HL-60 (cell line): ENCODE measurements around the gene RNF112.

ENCODE experiments used
- DNase-seq, 2 experiments: peaks; one replicate each; pipeline ENCODE4 v3.0.0-alpha.2; 2010 to 2020; ENCODE audit warnings: low read depth in 1 of 2, low spot score in 1 of 2
- H3K27ac ChIP-seq: fragments of 250-450 bp; sonication (Bioruptor Pico); replicated peaks from 2 replicates; pipeline ENCODE4 v1.5.1; 2020; ENCODE audit warnings: mild to moderate bottlenecking, moderate library complexity
- H3K27me3 ChIP-seq: fragments of 250-450 bp; sonication (Bioruptor Pico); 2 replicates; pipeline ENCODE4 v1.5.1; 2021; ENCODE audit warnings: mild to moderate bottlenecking, moderate library complexity; ENCODE audit not compliant: insufficient read depth, poor library complexity, severe bottlenecking
- H3K4me3 ChIP-seq: replicated peaks from 2 replicates; pipeline ENCODE4 v1.5.1; 2011; ENCODE audit warnings: mild to moderate bottlenecking, control low read depth, low read length; ENCODE audit not compliant: insufficient read depth
- CTCF ChIP-seq: IDR thresholded peaks from one replicate; pipeline ENCODE4 v1.5.1; 2011; ENCODE audit warnings: low read length, control low read depth, inconsistent platforms; ENCODE audit not compliant: insufficient read depth
- GABPA ChIP-seq: IDR thresholded peaks from 2 replicates; pipeline ENCODE4 v1.6.1; 2012; ENCODE audit warnings: low read depth
- POLR2AphosphoS5 ChIP-seq: IDR thresholded peaks from 2 replicates; pipeline ENCODE4 v1.6.1; 2012; ENCODE audit warnings: low read depth
- SPI1 ChIP-seq: IDR thresholded peaks from 2 replicates; pipeline ENCODE4 v1.6.1; 2012; ENCODE audit warnings: low read depth, mild to moderate bottlenecking, borderline replicate concordance
- TF ChIP-seq, protein P1 (sequence below): IDR thresholded peaks from 2 replicates; pipeline ENCODE4 v1.6.1; 2012; ENCODE audit warnings: low read depth; ENCODE audit not compliant: insufficient replicate concordance

The RNF112 gene

GRCh38 chr17:19362277-19363113 is 48.5 kb upstream of the RNF112 start, which contains the start of gene B9D1:
Gene B9D1, minus strand, starts transcription at chr17:19362723. Its CDS starts 154 bp downstream, at chr17:19362569.
- peak; percentile 65 to 72 for DNase-seq
- Histone ChIP-seq H3K27ac (peak within 1 kb of the TSS; percentile 62), H3K4me3 (peak within 1 kb of the TSS; percentile 65), H3K27me3 (no peaks in the 10 kb centered on the region)
- peak; percentile 25 for TF ChIP-seq CTCF
- TF ChIP-seq GABPA = no peak
- no peak for TF ChIP-seq POLR2AphosphoS5
- TF ChIP-seq, protein P1, sequence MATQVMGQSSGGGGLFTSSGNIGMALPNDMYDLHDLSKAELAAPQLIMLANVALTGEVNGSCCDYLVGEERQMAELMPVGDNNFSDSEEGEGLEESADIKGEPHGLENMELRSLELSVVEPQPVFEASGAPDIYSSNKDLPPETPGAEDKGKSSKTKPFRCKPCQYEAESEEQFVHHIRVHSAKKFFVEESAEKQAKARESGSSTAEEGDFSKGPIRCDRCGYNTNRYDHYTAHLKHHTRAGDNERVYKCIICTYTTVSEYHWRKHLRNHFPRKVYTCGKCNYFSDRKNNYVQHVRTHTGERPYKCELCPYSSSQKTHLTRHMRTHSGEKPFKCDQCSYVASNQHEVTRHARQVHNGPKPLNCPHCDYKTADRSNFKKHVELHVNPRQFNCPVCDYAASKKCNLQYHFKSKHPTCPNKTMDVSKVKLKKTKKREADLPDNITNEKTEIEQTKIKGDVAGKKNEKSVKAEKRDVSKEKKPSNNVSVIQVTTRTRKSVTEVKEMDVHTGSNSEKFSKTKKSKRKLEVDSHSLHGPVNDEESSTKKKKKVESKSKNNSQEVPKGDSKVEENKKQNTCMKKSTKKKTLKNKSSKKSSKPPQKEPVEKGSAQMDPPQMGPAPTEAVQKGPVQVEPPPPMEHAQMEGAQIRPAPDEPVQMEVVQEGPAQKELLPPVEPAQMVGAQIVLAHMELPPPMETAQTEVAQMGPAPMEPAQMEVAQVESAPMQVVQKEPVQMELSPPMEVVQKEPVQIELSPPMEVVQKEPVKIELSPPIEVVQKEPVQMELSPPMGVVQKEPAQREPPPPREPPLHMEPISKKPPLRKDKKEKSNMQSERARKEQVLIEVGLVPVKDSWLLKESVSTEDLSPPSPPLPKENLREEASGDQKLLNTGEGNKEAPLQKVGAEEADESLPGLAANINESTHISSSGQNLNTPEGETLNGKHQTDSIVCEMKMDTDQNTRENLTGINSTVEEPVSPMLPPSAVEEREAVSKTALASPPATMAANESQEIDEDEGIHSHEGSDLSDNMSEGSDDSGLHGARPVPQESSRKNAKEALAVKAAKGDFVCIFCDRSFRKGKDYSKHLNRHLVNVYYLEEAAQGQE = no peak
- TF ChIP-seq SPI1 = no peak

DNA sequence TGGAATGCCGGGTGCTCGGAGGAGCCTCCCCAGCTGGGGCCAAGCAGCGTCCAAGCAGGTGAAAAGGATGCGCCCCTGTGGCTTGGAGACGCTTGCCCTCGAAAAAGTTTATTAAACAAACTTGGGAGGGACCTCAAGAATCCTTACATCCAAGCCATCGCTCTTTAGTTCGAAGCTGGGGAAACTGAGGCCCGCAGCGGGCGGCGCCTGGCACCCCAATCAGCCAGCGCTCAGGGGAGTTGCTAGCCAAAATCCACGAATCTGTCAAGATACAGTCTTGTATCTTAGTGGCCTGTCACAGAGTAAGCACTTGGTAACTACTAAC is 48.0 kb upstream of the RNF112 start:
- TF ChIP-seq POLR2AphosphoS5 (no peak), GABPA (no peak), SPI1 (no peak), CTCF (no peak)
- TF ChIP-seq, protein P1 = no peak
- H3K27ac ChIP-seq = no peak overlapping the region
- no peaks in the 10 kb centered on the region for H3K27me3 ChIP-seq
- no peak for DNase-seq
- H3K4me3 ChIP-seq = peak overlapping the region; percentile 65

GRCh38 chr17:19363460-19364035 is 47.5 kb upstream of the RNF112 start:
- no peak overlapping the region for H3K4me3 ChIP-seq
- H3K27ac ChIP-seq = no peak overlapping the region
- DNase-seq = no peak
- H3K27me3 ChIP-seq = no peaks in the 10 kb centered on the region
- TF ChIP-seq, protein P1 = no peak
- TF ChIP-seq POLR2AphosphoS5 = no peak
- TF ChIP-seq GABPA = no peak
- no peak for TF ChIP-seq CTCF
- TF ChIP-seq SPI1 = no peak
